ENCODE results near the gene R3HDM2.

Gene R3HDM2

GRCh38 chr12:57467212-57467874, 36.5 kb upstream of the R3HDM2 start:
- no peak for DNase-seq (ENCODE audit: low spot score)

GRCh38 chr12:57465747-57466505, 35.1 kb upstream of the R3HDM2 start:
- no peak for DNase-seq (ENCODE audit: low spot score)

DNA sequence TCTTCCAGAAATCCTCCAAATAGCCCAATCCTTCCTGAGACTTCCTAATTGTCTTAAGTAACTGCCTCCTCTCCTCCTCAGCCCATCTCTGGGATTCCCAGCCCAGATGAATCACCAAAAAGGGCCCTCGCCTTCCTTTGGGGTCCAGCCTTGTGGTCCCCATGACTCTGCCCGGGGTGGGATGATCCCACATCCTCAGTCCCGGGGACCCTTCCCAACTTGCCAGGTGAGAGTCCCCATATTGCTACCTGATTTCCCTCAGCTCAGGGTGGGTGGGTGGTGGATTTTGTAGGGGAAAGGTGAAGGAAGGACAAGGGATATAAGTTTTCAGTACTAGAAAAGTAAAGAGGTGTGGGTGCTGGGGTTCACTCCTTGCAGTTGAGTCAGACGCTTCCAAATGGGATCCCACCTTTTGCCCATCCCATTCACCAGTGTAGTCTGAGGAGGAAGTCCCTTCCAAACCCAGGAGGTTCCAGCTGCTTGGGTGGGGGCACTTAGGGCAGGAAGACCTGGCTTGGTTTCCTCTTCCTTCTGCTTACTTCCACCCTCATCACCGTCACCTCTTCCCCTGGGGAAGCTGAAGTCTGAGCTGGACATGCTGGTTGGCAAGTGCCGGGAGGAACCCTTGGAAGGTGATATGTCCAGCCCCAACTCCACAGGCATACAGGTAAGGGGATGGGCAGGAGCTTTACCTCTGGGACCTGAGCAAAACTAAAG, 34.3 kb upstream of the R3HDM2 start:
- no peak for DNase-seq (ENCODE audit: low spot score)

GRCh38 chr12:57464569-57464968, 33.7 kb upstream of the R3HDM2 start:
- no peak for DNase-seq (ENCODE audit: low spot score)

DNA sequence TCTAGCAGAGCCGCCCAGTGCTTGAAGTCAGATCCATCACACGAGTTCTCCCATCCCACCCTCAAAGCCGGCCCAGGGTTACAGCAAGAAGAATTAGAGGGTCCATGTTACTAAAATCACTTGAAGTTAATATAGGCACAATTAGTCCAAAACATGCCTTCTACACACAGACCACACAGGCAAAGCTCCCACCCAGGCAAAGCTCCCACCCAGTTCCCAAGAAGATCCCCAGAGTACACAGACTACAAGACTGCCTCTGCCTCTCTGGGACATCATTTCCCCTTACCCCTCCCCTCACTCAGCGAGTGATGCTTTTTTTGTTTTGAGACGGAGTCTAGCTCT, 32.0 kb upstream of the R3HDM2 start:
- DNase-seq (ENCODE audit: low spot score): no peak

DNA sequence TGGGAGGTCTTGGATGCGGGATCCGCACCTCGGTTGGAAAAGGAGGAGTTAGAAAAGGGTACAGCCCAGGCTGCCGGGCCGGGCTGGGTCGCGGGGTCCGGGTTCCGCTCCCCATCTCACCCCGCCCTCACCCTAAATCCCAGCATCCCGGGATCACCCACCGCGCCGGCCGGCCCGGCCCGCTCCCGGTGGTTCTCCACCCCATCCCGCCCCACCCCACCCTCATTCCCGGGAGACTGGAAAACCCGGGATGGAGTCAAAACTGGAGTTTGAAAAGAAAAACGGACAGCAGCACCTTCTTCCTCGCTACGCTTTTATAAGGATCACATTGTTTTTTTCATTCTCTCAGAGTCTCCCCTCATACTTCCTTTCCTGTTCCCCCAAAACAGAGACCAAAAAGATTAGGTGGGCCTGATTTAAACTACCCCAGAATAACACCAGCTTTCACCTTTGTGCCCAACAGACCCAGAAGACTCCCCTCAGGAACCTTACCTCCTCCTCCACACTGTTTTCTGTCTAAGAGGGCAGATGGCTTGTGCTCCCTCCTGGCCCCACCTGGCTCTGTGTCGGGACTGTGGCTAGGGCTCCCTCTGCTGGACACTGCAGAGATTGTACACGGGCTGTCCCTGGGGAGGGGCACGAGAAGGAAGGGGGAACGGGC, 31.5 kb upstream of the R3HDM2 start:
- peak; percentile 92 for DNase-seq (ENCODE audit: low spot score)

DNA sequence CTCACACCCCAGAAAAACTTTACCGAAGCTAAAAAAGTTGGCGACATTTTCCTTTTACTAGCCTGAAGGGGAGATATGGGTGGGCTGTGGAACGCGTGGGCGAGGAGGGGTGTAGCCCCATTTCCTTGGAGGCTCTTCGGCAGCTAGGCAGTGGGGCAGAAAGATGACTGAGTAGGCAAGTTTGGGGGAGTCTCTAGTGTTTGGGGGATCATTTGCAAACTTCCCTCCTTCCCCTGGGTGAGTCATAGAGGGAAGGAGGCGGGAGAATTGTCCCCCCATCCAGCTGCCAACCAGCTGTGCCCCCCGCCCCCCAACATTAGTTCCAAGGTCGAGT, 31.0 kb upstream of the R3HDM2 start:
- no peak for DNase-seq (ENCODE audit: low spot score)

DNA sequence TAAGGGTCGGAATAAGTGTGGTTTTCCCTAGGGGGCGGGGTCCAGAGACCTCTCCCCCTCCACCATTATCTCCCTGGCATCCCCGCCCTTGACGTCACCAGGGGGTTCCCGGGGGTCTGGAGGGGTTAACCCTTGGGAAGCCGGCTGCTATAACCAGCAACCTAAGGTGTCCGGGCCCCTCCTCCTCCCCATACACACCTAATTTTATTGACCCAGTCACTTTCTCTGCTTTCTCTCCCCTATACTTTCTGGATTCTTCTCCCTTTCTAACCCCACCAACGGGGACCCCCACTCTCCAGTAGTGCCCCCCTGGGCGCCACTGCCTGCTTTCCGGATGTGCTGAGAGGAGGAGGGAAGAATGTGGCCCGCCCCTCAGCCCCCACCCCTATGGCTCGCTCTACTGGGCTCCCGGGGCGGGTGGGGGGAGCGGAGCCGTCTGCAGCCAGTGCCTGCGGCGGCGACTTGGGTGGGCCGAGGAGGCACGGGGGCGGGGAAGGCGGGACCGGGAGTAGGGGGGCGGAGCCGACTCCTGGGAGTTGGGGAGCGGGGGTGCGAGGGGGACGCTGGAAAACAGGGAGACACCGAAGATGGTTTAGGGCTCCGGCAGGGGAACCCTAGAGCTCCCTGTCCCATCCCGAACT, 30.6 kb upstream of the R3HDM2 start:
- DNase-seq (ENCODE audit: low spot score): peak; percentile 63

DNA sequence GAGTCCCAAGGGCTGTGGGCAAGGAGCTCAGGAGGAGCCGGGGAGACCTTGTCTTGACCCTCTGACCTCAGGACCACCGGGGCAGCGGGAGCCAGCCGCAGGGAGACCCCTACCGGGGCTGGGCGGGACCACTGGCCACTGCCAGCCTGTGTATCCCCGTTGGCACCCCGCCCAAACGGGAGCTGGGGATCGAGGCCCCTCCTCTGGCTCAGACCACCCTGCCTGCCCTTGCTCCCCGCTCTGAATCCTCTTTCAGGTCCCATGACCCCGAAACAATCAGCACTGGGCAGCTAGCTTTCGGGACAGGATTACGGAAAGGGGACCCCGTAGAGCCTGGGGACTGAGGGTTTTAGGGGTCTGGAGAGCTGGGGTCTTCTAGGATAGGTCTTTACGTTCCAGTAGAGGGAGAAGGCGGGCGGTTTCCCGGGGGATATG, 30.0 kb upstream of the R3HDM2 start:
- DNase-seq (ENCODE audit: low spot score): no peak

GRCh38 chr12:57460468-57460784, 29.6 kb upstream of the R3HDM2 start:
- DNase-seq (ENCODE audit: low spot score): no peak

GRCh38 chr12:57459750-57460467, 29.1 kb upstream of the R3HDM2 start, which contains the start of gene GLI1:
GLI1 (plus strand) TSS chr12:57459785; CDS start chr12:57463692, 3,907 bp downstream.
- DNase-seq (ENCODE audit: low spot score): peak; percentile 66

DNA sequence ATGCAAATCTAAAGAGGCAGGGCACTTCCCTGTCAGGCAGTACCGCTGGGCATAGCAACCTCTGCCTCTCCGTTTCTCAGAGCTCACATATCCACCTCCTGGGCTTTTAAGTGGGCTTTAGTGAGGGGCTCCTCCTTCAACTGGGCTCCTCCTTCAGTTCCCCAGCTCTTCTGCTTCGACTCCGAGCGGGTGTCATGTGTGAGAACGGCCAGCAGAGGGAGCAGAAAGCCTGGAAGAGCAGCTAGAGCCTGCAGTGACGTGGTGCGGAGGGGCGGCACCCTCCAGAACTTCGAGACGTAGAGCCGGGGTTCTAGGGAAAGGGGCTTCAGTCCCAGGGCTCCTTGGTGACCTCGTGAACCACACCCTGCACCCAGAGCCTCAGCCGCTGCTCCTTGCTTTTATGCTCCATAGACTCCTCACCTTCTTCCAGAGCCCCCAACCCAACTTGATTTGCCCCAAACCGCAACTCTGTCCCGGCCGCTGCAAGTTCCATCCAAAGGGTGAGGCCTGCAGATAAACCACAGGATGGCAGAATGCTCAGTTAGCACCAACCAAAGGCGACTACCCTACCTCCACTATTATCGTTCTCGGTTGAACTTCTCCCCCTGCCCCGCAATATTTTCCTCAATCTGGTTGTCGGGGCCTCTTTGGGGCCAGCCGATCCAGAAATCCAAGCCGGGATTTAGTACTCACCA, 28.4 kb upstream of the R3HDM2 start:
- peak; percentile 84 for DNase-seq (ENCODE audit: low spot score)

DNA sequence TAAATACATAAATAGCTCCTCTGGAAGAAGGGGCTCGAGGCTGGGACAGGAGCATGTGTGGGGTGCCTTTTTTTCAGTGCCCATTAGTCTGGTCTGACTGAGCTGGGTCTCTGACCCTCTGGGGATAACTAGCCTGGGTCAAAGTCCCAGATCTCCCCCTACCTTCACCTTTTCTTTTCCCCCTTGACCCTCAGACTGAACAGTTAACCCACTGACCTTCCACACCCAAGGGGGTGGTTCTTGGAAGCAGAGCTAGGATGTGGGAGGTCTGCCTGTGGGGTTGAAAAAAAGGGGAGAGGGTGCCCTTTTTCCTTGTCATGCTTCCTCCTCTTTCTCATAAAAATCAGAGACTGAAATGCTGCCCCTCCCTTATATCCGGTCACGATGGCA, 27.8 kb upstream of the R3HDM2 start:
- DNase-seq (ENCODE audit: low spot score): no peak

DNA sequence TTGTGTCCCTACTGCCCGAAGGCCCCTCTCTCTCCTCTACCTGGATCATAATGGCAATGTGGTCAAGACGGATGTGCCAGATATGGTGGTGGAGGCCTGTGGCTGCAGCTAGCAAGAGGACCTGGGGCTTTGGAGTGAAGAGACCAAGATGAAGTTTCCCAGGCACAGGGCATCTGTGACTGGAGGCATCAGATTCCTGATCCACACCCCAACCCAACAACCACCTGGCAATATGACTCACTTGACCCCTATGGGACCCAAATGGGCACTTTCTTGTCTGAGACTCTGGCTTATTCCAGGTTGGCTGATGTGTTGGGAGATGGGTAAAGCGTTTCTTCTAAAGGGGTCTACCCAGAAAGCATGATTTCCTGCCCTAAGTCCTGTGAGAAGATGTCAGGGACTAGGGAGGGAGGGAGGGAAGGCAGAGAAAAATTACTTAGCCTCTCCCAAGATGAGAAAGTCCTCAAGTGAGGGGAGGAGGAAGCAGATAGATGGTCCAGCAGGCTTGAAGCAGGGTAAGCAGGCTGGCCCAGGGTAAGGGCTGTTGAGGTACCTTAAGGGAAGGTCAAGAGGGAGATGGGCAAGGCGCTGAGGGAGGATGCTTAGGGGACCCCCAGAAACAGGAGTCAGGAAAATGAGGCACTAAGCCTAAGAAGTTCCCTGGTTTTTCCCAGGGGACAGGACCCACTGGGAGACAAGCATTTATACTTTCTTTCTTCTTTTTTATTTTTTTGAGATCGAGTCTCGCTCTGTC, 26.1 kb upstream of the R3HDM2 start:
- DNase-seq (ENCODE audit: low spot score): no peak

DNA sequence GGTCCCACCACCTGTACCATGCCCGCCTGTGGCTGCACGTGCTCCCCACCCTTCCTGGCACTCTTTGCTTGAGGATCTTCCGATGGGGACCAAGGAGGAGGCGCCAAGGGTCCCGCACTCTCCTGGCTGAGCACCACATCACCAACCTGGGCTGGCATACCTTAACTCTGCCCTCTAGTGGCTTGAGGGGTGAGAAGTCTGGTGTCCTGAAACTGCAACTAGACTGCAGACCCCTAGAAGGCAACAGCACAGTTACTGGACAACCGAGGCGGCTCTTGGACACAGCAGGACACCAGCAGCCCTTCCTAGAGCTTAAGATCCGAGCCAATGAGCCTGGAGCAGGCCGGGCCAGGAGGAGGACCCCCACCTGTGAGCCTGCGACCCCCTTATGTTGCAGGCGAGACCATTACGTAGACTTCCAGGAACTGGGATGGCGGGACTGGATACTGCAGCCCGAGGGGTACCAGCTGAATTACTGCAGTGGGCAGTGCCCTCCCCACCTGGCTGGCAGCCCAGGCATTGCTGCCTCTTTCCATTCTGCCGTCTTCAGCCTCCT, 25.4 kb upstream of the R3HDM2 start:
- DNase-seq (ENCODE audit: low spot score): peak; percentile 71

GRCh38 chr12:57455374-57456144, 24.7 kb upstream of the R3HDM2 start:
- no peak for DNase-seq (ENCODE audit: low spot score)

DNA sequence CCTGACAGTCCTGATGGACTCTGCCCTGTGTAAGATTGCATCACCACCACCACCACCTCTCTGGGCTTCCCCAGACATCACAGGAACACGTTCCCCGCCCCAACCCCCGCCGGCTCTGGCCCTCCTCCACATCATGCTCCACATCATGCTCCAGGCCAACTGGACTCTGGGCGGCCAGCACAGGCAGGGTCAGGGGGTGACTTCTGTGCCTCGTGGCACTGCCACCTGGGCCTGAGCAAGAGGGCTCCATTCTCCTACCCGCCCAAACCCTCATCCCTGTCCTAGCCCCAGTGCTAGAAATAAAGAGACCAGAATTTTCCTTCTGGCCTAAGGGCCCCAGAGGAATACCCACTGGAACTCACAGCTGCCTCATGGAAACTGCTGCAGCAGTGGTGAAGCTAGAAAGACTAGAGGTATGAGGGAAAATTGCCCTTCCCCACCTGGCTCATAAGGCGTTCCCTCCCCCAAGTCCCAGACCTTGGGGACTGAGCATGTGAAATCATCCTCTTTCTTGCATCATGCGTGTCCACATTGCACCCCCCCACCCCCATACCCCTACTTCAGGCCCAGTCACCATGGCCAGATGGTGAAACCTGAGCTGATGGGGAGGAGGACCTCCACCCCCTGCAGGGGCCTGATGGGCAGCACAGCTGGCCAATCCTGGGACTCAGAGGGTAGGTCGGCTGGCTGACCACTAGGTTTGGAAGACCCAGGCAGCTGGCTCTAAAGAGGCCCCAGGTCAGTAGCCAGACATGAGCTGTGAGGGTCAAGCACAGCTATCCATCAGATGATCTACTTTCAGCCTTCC, 23.9 kb upstream of the R3HDM2 start, which contains the start of gene INHBE:
Gene INHBE, plus strand, starts transcription at position 742 of the 808 bp plus-strand sequence. CDS start 230 bp downstream, outside the sequence.
- DNase-seq (ENCODE audit: low spot score): peak; percentile 75

- no peak for DNase-seq (ENCODE audit: low spot score)
These were observed 23.3 kb upstream of the R3HDM2 start for GRCh38 chr12:57454213-57454565.
